HG03060 (cell line): Measurements from ENCODE around the gene TRPC5OS.

Experiments
- ATAC-seq: cut with Tn5 transposase; IDR thresholded peaks from one replicate; pipeline ENCODE4 v1.9.1; 2021; ENCODE audit warnings: low read depth, moderate number of reproducible peaks; ENCODE audit not compliant: unreplicated experiment

TRPC5OS gene

DNA sequence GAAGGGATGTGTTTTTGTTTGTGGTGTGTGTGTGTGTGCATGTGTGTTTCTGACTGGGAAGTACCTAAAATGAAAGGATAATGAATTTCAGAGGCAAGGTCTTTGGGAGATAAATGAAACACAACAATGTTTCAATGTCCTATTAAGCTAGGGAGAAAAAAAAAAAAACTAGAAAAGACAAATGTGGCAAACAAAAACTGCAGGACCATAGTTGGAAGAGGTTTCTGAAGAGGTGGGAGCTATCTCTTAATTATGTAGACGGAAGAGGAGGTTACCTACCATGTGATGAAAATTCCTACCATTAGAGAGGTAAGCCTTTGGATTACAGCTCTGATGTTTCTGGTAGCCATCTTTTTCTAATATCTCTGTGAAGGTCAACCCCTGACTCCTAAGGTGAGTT, at the start of gene TRPC5OS:
Gene TRPC5OS (plus strand): TSS at position 301 of the 400 bp plus-strand sequence. CDS start 25,669 bp downstream, outside the sequence.
- ATAC-seq = no peak

DNA sequence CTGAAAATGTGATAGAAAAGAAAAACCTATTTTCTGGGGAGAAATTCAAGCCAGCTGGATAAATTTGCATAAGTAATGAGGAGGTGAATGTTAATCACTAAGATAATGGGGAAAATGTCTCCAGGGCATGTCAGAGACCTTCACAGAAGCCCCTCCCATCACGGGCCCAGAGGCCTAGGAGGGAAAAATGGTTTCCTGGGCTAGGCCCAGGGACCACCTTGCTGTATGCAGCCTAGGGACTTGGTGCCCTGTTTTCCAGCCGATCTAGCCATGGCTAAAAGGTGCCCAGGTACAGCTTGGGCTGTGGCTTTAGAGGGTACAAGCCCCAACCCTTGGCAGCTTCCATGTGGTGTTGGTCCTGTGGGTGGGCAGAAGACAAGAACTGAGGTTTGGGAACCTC, 46.6 kb upstream of the TRPC5OS start:
- no peak for ATAC-seq

DNA sequence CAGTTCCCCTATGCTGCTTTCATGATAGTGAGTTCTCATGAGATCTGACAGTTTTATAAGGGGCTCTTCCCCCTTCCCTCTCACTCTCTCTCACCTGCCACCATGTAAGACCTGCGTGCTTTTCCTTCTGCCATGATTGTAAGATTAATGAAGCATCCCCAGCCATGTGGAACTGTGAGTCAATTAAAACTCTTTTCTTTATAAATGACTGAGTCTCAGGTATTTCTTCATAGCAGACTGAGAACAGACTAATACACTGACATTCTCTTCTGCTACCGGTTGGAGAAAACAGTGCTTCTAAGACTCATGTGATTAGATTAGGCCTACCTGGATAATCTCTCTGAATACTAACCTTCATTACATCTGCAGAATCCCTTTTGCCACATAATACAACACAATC, 45.4 kb upstream of the TRPC5OS start:
- no peak for ATAC-seq

DNA sequence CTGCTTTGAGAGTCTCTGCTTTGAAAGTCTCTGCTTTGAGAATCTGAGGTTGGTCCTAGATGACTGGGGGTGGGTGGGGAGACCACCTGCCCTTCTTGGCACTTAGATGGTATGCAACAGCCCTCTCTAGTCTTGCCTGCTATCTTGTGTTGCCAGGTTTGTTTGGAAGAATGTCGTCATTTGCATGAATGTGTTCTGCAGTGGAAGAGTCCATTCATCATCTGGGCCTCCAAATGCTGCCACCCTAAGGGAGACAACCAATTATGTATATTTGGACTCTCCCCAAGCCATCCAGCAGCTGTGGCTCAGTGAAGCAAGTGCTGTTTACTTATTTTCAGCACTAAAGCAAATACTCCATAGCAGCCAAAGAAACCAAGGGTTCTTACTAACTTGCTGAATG, 44.6 kb upstream of the TRPC5OS start:
- no peak for ATAC-seq

DNA sequence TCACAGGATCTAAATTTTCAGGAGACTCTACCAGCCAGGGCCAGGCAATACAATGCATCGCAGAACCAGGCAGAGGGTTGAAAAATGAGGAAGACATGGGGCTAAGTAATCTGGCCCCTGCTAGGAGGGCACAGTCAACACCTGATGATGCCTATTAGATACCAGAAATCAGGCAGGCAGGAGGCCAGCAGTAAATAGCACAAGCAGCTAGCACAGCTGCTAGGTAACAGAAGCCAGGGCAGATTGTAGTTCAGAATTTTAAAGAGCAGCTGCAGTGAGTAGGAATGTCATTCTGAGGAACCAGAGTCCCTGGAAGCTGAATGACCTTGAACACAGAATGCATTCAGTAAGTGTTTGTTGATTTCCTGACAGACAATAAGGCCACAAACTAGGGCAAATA, 38.8 kb upstream of the TRPC5OS start:
- no peak for ATAC-seq

GRCh38 chrX:111847491-111848133, 28.4 kb upstream of the TRPC5OS start:
- no peak for ATAC-seq

DNA sequence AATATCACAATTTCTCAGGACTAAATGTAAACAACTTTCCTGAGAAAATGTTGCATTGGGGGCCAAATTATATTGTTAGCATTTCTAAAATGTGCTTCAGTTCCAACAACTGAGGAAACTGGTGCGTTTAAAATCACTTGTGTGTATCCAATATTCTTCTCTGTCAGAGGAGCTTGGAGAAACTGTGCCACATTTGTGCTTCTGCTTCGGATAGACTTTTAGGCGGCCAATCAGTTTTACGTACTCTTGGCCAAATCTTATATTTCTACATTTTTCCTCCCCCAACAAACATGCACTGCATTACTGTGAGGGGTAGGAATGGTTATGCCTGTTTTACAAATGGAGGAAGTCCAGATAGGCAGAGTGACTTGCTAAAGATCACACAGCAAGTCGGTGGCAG, 27.4 kb upstream of the TRPC5OS start:
- ATAC-seq = no peak

DNA sequence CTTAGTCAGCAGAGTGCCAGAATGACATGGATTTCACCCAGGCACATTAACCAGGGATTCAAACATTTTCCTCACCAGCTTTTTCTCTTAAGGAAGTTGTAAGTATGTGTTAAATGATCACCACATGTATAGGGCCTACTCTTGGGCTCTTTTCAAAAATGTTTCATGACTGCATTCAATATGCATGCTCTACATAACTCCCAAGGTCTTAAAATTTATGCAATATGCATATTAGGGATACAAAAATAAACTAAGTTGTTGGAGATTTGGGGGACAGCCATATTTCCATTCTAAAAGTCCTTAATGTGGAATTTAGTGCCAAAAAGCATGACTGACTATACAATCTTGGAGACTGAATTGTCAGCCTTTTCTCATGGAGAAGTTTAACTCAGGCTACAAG, 25.0 kb upstream of the TRPC5OS start:
- ATAC-seq = no peak

GRCh38 chrX:111854556-111855490, 21.2 kb upstream of the TRPC5OS start:
- no peak for ATAC-seq

GRCh38 chrX:111857534-111858060, 18.4 kb upstream of the TRPC5OS start:
- ATAC-seq = no peak

DNA sequence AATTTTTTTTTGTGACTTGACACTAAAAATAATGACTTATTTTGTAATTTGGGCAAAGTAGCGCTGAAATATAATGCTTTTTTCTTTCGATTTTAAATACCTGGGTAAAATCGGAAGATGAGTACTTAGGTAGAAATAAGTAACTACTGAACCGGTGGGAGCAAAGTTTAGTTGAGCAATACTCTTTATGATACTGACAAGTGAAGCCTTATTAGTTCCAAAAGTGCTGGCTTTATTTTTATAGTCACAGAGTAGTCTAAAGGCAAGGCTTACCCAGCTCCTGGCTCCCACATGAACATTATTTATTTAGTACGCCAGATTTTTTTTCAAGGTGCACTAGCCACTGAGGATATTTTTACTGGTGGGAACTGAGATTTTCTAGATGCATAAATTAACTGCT, 14.4 kb upstream of the TRPC5OS start:
- ATAC-seq = no peak

- ATAC-seq = no peak
Measured at GRCh38 chrX:111867236-111867635, 8.7 kb upstream of the TRPC5OS start.

- ATAC-seq = peak; percentile 58
Measured at GRCh38 chrX:111868726-111869638, 7.0 kb upstream of the TRPC5OS start.

- peak; percentile 66 for ATAC-seq
Measured at GRCh38 chrX:111869639-111870034, 6.3 kb upstream of the TRPC5OS start.

DNA sequence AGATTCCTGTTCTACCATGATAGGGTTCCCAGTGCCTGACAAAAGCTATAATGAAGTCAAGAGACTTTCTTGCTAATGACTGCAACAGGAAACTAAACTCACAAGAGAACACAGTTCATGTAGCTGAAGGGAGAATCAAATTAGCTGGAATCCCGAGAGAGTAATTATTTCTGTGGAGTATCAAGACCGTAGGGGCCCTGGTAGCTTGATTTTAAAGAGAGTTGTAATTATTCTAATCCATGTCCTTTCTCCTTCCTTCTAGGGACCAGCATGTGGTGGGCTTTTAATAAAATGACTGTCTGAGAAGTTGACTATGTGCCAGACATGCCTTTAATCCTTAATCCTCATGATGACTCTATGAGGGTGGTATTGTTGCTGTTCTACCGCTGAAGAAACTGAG, 1.7 kb upstream of the TRPC5OS start:
- no peak for ATAC-seq

DNA sequence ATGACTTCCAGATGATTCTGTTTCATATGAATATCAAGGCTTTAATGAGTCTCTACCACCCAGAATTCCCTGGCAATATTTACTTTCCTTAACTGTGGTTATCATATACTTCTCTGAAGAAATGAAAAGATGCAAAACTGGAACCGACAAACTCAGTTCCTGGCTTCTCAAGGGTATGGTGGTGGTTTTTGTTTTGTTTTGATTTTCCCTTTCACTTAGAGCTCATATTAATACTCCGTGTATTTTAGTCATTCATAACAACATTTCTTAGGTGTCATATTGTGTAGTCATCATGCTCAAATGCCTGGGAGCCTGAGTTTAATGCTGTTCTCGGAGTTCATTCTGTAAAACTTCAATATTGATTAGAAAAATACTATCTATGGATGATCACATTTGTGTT, 665 bp downstream of the TRPC5OS start:
- ATAC-seq = no peak

GRCh38 chrX:111877681-111878080, 1.7 kb downstream of the TRPC5OS start:
- ATAC-seq = no peak

DNA sequence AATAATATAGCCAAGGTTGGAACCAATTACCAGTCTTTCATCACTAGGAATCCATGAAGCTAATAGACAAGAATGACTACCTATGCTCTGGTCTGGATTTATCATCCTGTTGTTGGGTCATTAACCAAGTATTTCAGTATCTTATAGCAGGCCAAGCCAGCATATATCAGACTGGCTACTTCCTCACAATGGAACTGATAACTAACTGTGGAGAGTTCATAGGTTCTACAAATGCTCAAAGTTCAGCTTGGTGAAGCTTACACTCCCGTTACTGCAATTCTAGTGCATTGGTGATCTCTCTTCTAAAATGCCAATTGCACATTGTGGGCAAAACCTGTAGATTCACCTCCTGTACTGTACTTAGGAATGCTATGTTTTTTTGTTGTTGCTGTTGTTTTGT, 4.8 kb downstream of the TRPC5OS start:
- ATAC-seq = no peak

GRCh38 chrX:111881715-111882114, 5.7 kb downstream of the TRPC5OS start:
- ATAC-seq = no peak

DNA sequence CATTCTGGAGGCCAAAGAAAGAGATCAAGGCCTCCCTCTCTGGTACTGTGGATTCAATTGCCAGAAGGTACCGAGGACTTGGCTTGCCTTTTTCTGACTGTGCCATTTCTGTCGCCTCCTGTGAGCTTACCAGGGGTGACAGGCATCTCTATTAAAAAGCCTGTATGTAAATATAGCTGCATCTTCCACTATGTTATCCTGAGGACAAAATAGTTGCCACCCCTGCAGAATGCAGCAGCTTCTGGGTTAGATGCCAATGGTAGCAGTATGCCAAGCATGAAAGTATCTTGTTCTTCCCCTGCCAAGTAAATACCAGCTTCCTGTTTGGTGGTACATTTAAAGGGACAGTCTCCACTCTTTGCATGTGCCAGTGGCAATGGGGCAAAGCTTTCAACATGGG, 10.7 kb downstream of the TRPC5OS start:
- no peak for ATAC-seq

DNA sequence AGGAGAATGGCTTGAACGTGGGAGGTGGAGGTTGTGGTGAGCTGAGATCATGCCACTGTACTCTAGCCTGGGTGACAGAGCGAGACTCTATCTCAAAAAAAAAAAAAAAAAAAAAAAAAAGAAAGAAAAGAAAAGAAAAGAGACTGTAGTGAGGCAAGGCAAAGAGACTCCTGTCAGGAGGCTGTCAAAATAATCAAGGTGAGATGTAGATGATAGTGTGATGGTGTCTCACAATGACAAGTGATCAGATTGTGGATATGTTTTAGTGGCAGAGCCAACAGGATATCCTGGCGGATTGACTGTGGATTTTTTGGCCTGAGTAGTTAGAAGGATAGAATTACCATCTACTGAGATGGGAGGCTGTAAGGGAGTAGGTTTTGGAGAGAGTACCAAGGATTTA, 12.6 kb downstream of the TRPC5OS start:
- no peak for ATAC-seq
